ENCODE results near the gene EDRF1. TPM values are rescaled to one million over a fixed set of nuclear protein-coding genes. Genes with fewer than 3 reads are reported as not detected.

Gene EDRF1
- total RNA-seq, 2 donors from 2014 or later, result 14.2 to 28.6 TPM

DNA sequence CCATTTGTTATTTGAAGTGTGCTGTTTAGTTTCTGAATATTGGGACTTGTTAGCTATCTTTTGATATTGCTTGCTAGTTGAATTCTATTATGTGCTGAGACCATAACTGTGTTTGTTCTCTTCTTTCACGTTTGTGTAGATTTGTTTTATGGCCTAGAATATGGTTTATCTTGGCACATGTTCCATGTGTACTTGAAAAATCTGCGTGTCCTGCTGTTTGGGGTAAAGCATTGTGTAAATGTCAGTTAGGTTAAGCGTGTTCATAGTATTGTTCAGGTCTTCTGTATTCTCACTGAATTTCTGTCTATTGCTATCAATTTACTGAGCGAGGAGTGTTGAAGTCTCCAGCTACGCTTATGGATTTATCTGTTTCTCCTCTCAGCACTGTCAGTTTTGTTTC, 36.7 kb downstream of the EDRF1 start:
- no peaks in the 10 kb centered on the region for H3K4me1 ChIP-seq (ENCODE audit: control insufficient read depth in 1 of 2, low read depth in 2 of 2)
- TF ChIP-seq, protein P1, sequence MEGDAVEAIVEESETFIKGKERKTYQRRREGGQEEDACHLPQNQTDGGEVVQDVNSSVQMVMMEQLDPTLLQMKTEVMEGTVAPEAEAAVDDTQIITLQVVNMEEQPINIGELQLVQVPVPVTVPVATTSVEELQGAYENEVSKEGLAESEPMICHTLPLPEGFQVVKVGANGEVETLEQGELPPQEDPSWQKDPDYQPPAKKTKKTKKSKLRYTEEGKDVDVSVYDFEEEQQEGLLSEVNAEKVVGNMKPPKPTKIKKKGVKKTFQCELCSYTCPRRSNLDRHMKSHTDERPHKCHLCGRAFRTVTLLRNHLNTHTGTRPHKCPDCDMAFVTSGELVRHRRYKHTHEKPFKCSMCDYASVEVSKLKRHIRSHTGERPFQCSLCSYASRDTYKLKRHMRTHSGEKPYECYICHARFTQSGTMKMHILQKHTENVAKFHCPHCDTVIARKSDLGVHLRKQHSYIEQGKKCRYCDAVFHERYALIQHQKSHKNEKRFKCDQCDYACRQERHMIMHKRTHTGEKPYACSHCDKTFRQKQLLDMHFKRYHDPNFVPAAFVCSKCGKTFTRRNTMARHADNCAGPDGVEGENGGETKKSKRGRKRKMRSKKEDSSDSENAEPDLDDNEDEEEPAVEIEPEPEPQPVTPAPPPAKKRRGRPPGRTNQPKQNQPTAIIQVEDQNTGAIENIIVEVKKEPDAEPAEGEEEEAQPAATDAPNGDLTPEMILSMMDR (IDR thresholded peaks at IDR 0.05), result no peak
- H3K9me3 ChIP-seq, result no peaks in the 10 kb centered on the region
- no peak overlapping the region for H3K27ac ChIP-seq
- peaks cover 52% of the 10 kb centered on the region for H3K36me3 ChIP-seq
- no peak overlapping the region for H3K4me3 ChIP-seq
- no peaks in the 10 kb centered on the region for H3K27me3 ChIP-seq (replicated peaks; ENCODE audit: insufficient read depth)
- ATAC-seq (ENCODE audit: insufficient number of reproducible peaks, low FRiP score, low read depth), result no peak
- DNase-seq (ENCODE audit: low spot score), result no peak

DNA sequence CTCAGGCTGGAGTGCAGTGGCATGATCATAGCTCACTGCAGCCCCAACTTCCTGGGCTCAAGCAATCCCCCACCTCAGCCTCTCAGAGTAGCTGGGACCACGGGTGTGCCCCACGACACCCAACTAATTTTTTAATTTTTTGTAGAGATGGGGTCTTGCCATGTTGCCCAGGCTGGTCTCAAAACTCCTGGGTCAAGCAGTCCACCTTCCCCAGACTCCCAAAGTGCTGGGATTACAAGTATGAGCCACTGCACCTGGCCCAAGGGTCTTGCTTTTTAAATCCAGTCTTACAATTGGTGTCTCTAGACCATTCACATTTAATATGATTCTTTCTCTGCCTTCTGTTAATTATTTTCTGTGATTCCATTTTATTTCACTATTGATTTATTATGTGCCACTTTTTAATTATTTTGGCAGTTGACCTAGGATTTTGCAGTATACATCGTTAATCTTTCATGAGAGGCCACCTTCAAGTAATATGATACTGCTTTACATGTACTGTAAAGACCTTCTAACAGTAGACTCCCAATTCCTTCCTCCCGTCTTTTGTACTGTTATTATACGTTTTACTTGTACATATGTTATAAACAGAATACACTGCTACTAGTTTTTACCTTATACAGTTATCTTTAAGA, 37.5 kb downstream of the EDRF1 start:
- ATAC-seq (ENCODE audit: insufficient number of reproducible peaks, low FRiP score, low read depth) (no peak), DNase-seq (ENCODE audit: low spot score) (no peak)
- Histone ChIP-seq H3K4me3 (no peak overlapping the region), H3K4me1 (ENCODE audit: control insufficient read depth in 1 of 2, low read depth in 2 of 2) (no peaks in the 10 kb centered on the region), H3K27ac (no peak overlapping the region), H3K36me3 (peaks cover 45% of the 10 kb centered on the region), H3K27me3 (replicated peaks; ENCODE audit: insufficient read depth) (no peaks in the 10 kb centered on the region), H3K9me3 (no peaks in the 10 kb centered on the region)
- TF ChIP-seq, protein P1 (IDR thresholded peaks at IDR 0.05), result no peak

DNA sequence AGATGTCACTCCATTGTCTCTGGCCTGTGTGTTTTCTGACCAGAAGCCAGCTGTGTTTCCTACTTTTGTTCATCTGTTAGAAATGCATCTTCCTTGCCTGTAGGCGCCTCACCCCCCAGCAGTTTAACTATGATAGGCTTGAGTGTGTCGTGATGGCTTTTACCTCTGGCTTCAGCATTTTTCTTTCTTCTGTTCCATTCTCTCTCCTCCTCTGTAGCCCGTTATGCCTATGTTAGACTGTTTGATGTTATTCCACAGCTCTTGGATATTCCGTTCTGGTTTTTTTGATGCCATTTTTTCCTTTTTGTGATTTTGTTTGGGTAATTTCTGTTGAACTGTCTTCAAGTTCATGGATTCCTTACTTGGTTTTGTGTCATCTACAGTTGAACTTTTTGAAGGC, 38.2 kb downstream of the EDRF1 start:
- Histone ChIP-seq H3K4me3 (no peak overlapping the region), H3K4me1 (ENCODE audit: control insufficient read depth in 1 of 2, low read depth in 2 of 2) (no peaks in the 10 kb centered on the region), H3K27ac (no peak overlapping the region), H3K36me3 (peaks cover 43% of the 10 kb centered on the region), H3K9me3 (no peaks in the 10 kb centered on the region), H3K27me3 (replicated peaks; ENCODE audit: insufficient read depth) (no peaks in the 10 kb centered on the region)
- ATAC-seq (ENCODE audit: insufficient number of reproducible peaks, low FRiP score, low read depth) (no peak), DNase-seq (ENCODE audit: low spot score) (no peak)
- TF ChIP-seq, protein P1 (IDR thresholded peaks at IDR 0.05), result no peak

DNA sequence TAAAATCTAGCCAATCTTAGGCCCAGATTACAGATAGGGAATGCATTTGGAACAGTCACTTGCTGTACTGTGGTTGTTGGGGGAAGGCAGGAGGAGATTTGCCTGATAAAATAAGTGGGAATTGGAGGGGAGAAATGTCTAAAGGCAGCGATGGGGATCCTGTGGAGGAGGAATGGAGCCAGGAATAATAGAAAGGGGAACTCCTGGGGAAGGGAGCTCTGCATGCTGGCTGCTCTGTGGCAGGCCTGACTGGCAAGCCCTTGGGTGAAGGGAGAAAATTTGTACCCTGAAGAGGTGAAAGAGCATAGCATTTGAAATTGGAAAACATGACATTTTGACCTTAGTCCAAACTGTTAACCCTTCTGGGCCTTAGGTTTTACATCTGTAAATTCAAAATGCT, 42.5 kb downstream of the EDRF1 start:
- peaks cover 47% of the 10 kb centered on the region for H3K36me3 ChIP-seq
- no peak overlapping the region for H3K4me3 ChIP-seq
- DNase-seq (ENCODE audit: low spot score) (no peak), ATAC-seq (ENCODE audit: insufficient number of reproducible peaks, low FRiP score, low read depth) (no peak)
- TF ChIP-seq, protein P1 (IDR thresholded peaks at IDR 0.05), result no peak
- H3K9me3 ChIP-seq, result no peaks in the 10 kb centered on the region
- no peaks in the 10 kb centered on the region for H3K4me1 ChIP-seq (ENCODE audit: control insufficient read depth in 1 of 2, low read depth in 2 of 2)
- H3K27me3 ChIP-seq (replicated peaks; ENCODE audit: insufficient read depth), result no peaks in the 10 kb centered on the region
- no peak overlapping the region for H3K27ac ChIP-seq

DNA sequence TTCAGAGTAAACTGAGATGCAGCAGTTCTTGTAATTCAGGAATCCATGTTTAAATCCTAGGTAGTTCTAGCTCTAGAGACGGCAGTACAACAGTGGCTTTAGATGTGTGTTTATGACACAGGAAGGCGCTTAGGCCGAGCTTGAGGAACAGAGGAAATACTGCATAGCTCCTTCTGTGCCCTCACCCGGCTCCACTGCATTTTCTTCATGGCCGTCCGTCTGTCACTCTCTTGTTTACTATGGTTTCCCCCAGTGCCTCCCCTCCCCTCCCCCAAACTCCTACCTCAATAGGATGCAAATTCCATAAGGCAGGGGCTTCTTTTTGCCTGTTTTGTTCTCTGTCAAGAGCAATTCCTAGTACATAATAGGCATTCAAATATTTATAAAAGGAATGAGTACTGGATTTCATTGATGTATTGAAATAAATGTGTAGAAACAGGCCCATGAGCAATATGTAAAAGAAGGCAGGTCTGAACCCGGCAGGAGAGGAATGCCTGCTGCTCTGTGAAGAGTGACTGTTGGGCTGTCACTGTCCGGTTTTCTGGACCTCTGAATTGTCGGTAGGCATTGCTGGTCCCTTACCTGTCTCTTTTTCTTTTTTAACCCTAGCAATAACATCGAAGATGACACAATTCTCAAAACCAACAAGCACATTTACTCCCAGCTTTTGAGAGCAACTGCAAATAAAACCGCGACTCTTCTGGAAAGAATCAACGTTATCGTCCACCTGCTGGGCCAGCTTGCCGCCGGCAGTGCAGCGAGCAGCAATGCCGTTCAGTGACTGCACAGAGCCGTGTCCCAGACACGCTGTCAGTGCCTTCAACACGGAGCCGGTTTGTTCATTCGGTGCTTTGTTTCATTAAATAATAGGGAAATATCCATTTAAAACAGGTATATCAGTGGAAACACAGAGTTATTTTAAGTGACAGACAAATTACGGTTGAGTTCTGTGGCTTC, 43.5 kb downstream of the EDRF1 start:
- no peak for ATAC-seq (ENCODE audit: insufficient number of reproducible peaks, low FRiP score, low read depth)
- Histone ChIP-seq H3K4me3 (no peak overlapping the region), H3K27me3 (replicated peaks; ENCODE audit: insufficient read depth) (no peaks in the 10 kb centered on the region), H3K27ac (no peak overlapping the region), H3K4me1 (ENCODE audit: control insufficient read depth in 1 of 2, low read depth in 2 of 2) (peaks cover 0 to 5% of the 10 kb centered on the region in 2 donors), H3K36me3 (peaks cover 42% of the 10 kb centered on the region), H3K9me3 (no peaks in the 10 kb centered on the region)
- TF ChIP-seq, protein P1 (IDR thresholded peaks at IDR 0.05), result no peak
- DNase-seq (ENCODE audit: low spot score), result no peak

All from thoracic aorta (tissue), 2 donors.